K562 (cell line): ENCODE measurements around the gene AFF3. TPM values are rescaled to one million over a fixed set of nuclear protein-coding genes. Genes with fewer than 3 reads are reported as not detected.

ENCODE experiments used
- CBX8 ChIP-seq: fragments of 200-600 bp; sonication (generic); IDR thresholded peaks from 2 replicates; pipeline ENCODE4 v1.6.1; 2012; ENCODE audit warnings: borderline replicate concordance, mixed run types, low read depth, mild to moderate bottlenecking, moderate library complexity, mixed read lengths, low read length, control low read depth, inconsistent platforms; ENCODE audit not compliant: poor library complexity, severe bottlenecking; ENCODE audit errors: extremely low read depth
- CHCHD3 ChIP-seq: fragments of 250-450 bp; sonication (Bioruptor Pico); IDR thresholded peaks from 2 replicates; pipeline ENCODE4 v2.1.2; 2022; ENCODE audit warnings: mild to moderate bottlenecking
- CREB1 ChIP-seq, 2 experiments: sonication (generic) in 1 of 2; formaldehyde crosslinking in 1 of 2; IDR thresholded peaks; 2 replicates each; pipeline versions ENCODE4 v1.6.1 to v1.8.0; 2012 to 2022; ENCODE audit warnings: inconsistent platforms in 1 of 2, mild to moderate bottlenecking in 1 of 2, missing genetic modification reagents in 1 of 2, moderate library complexity in 1 of 2
- CREBBP ChIP-seq: IDR thresholded peaks from one replicate; pipeline ENCODE4 v1.6.1; 2012; ENCODE audit warnings: low read depth, mild to moderate bottlenecking, control low read depth, inconsistent platforms, low read length
- CREM ChIP-seq: IDR thresholded peaks from 2 replicates; pipeline ENCODE4 v1.6.1; 2014; ENCODE audit warnings: antibody characterized with exemption, low read depth
- CTBP1 ChIP-seq: fragments of 450-650 bp; IDR thresholded peaks from 2 replicates; pipeline ENCODE4 v1.6.1; 2016; ENCODE audit warnings: borderline replicate concordance
- CTCFL ChIP-seq: IDR thresholded peaks from 2 replicates; pipeline ENCODE4 v1.6.1; 2011; ENCODE audit warnings: borderline replicate concordance, low read depth, mild to moderate bottlenecking, moderate library complexity, low read length; ENCODE audit not compliant: insufficient read depth, poor library complexity, severe bottlenecking
- ESRRA ChIP-seq: fragments of 450-650 bp; IDR thresholded peaks from 2 replicates; pipeline ENCODE4 v1.6.1; 2014; ENCODE audit warnings: low read depth, mild to moderate bottlenecking, moderate library complexity, borderline replicate concordance
- FOXA1 ChIP-seq: fragments of 450-650 bp; IDR thresholded peaks from 2 replicates; pipeline ENCODE4 v1.6.1; 2016; ENCODE audit warnings: mild to moderate bottlenecking, borderline replicate concordance
- FOXP4 ChIP-seq: sonication (generic); formaldehyde crosslinking; IDR thresholded peaks from 2 replicates; pipeline ENCODE4 v1.8.0; 2022; ENCODE audit warnings: mild to moderate bottlenecking, missing genetic modification reagents, borderline replicate concordance
- GATAD2B ChIP-seq: fragments of 450-650 bp; IDR thresholded peaks from 2 replicates; pipeline ENCODE4 v1.6.1; 2017; ENCODE audit warnings: mild to moderate bottlenecking, borderline replicate concordance
- KLF16 ChIP-seq: IDR thresholded peaks from 2 replicates; pipeline ENCODE4 v1.6.1; 2016; ENCODE audit warnings: antibody characterized with exemption
- MEF2D ChIP-seq: conservative IDR thresholded peaks from 2 replicates; pipeline ENCODE4 v1.6.1; 2016; ENCODE audit warnings: low read depth, missing genetic modification characterization, missing compliant biosample characterization
- MEIS2 ChIP-seq: fragments of 450-650 bp; IDR thresholded peaks from 2 replicates; pipeline ENCODE4 v1.6.1; 2014; ENCODE audit warnings: mild to moderate bottlenecking; ENCODE audit not compliant: partially characterized antibody
- MYC ChIP-seq, 2 experiments: fragments of 250-450 bp in 1 of 2; sonication (Bioruptor Pico) in 1 of 2; IDR thresholded peaks; 2 replicates each; pipeline versions ENCODE4 v1.5.1 to v1.6.1; 2012 to 2021; ENCODE audit warnings: low read depth in 2 of 2, borderline replicate concordance in 1 of 2, improper control_type of control experiment in 1 of 2, low read length in 1 of 2, mild to moderate bottlenecking in 1 of 2, moderate library complexity in 1 of 2
- NR4A1 ChIP-seq, 2 experiments: fragments of 250-450 bp in 1 of 2; fragments of 450-650 bp in 1 of 2; sonication (Bioruptor Pico) in 1 of 2; IDR thresholded peaks; 2 replicates each; pipeline versions ENCODE4 v1.4.0 to v1.6.1; 2016 to 2020; ENCODE audit warnings: mild to moderate bottlenecking in 2 of 2, missing compliant biosample characterization in 1 of 2, missing genetic modification characterization in 1 of 2, moderate library complexity in 1 of 2
- RHOXF2B ChIP-seq: fragments of 250-450 bp; sonication (Bioruptor Pico); conservative IDR thresholded peaks from 2 replicates; pipeline ENCODE4 v1.5.1; 2021
- THRA ChIP-seq: fragments of 450-650 bp; IDR thresholded peaks from 2 replicates; pipeline ENCODE4 v1.6.1; 2017; ENCODE audit warnings: mild to moderate bottlenecking, moderate library complexity
- ZNF785 ChIP-seq: fragments of 250-450 bp; sonication (Bioruptor Pico); IDR thresholded peaks from 2 replicates; pipeline ENCODE4 v1.4.0; 2020; ENCODE audit warnings: mild to moderate bottlenecking
- polyA plus RNA-seq, 8 experiments: library from polyadenylated mRNA; depleted of rRNA in 4 of 8; stranded (reverse) in 5 of 8; unstranded in 3 of 8; fragments of >200 nt; fragmentation: Nextera tagmentation in 2 of 8; fragmentation: Illumina TruSeq in 1 of 8; extraction: Ambion mirVana in 2 of 8; extraction: Trizol in 1 of 8; gene quantifications; 2 replicates each; pipeline versions ENCODE4 v1.2.1 to v1.2.3, GENCODE V29; 2011 to 2014; ENCODE audit warnings: inconsistent platforms in 1 of 8, missing spikeins in 1 of 8
- total RNA-seq, 7 experiments: library from RNA; depleted of rRNA in 6 of 7; stranded (reverse); fragments of >200 nt in 6 of 7; fragmentation: Illumina TruSeq in 2 of 7; extraction: Trizol in 2 of 7; gene quantifications; 2 replicates each; pipeline versions ENCODE4 v1.2.1 to v1.2.3, GENCODE V29; 2011 to 2021; ENCODE audit warnings: low replicate concordance in 1 of 7

AFF3 gene
- total and polyA plus RNA-seq, 9 of the 15 experiments (the other 6 are each of a cell fraction or from before 2014, with no cell fraction given), result 0.02 to 0.11 TPM; not detected in 7

GRCh38 chr2:99554238-99554637 lies 588.2 kb downstream of the AFF3 start (continued):
- TF ChIP-seq FOXA1 (no peak), FOXP4 (CRISPR knock-in tag) (no peak), RHOXF2B (CRISPR knock-in tag) (no peak), MYC (IDR thresholded peaks at IDR 0.05; ENCODE audit: low read depth, low read length) (no peak), MYC (CRISPR knock-in tag; IDR thresholded peaks at IDR 0.05; ENCODE audit: borderline replicate concordance, low read depth) (no peak), NR4A1 (CRISPR knock-in tag; IDR thresholded peaks at IDR 0.05) (no peak), NR4A1 (tag; IDR thresholded peaks at IDR 0.05) (no peak), CHCHD3 (CRISPR knock-in tag) (no peak), CTBP1 (peak; percentile 79; the same call in 1 of the 2 replicates), KLF16 (no peak), CTCFL (peak; percentile 28), MEF2D (tag) (no peak), ESRRA (no peak), CREB1 (IDR thresholded peaks at IDR 0.05) (0 out of 2 replicates have a peak, but pooled peaks have one; percentile 20), CREB1 (CRISPR knock-in tag; IDR thresholded peaks at IDR 0.05) (0 out of 2 replicates have a peak, but pooled peaks have one; percentile 43), CBX8 (no peak), MEIS2 (no peak), CREBBP (no peak), THRA (no peak), GATAD2B (no peak), ZNF785 (CRISPR knock-in tag) (no peak), CREM (peak; percentile 80)
